ENCODE results near the gene TNFSF9. TPM values are rescaled to one million over a fixed set of nuclear protein-coding genes. Genes with fewer than 3 reads are reported as not detected.
A peak's percentile ranks its signal among the peaks of the same experiment; 100 is the strongest.

TNFSF9 gene, protein sequence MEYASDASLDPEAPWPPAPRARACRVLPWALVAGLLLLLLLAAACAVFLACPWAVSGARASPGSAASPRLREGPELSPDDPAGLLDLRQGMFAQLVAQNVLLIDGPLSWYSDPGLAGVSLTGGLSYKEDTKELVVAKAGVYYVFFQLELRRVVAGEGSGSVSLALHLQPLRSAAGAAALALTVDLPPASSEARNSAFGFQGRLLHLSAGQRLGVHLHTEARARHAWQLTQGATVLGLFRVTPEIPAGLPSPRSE
- total RNA-seq (11.7 TPM in 2 replicates), polyA plus RNA-seq (8.9 and 24.3 TPM in 2 replicates), polyA minus RNA-seq (33.1 and 35.6 TPM in 2 replicates)
- total RNA-seq (2013) = 2.4 TPM

DNA sequence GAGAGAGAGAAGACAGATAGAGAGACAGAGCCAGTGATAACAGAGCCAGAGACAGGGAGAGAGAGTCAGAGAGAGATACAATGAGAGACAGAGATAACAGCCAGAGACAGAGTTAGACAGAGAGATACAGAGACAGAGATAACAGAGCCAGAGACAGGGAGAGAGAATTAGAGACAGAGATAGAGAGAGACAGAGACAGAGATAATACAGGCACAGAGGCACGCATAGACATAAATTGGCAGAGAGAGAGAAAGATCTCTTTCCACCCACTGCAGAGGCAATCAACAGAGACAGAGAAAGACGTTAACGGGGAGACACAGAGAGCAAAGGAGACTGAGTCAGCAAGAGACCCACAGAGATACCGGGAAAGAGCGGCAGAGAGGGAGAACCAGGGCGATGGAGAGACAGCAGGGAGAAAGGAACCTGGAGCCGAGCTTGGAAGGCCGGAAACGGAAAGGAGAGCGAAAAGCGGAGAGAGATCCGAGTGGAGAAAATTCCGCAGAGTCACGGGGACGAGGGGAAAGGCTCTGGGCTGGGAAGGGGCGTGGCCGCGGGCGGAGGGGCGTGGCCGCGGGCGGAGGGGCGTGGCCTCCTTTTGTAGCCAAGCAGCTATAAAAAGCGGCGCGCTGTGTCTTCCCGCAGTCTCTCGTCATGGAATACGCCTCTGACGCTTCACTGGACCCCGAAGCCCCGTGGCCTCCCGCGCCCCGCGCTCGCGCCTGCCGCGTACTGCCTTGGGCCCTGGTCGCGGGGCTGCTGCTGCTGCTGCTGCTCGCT lies at the start of gene TNFSF9:
Gene TNFSF9, plus strand, starts transcription at position 641 of the 777 bp plus-strand sequence. Its CDS starts 11 bp downstream, at position 652.
- peak within 1 kb of the TSS; percentile 87 for H3K4me3 Mint-ChIP-seq
- H3K36me3 ChIP-seq (replicated peaks in 1 of 2; ENCODE audit: control extremely low read depth in 1 of 2, control insufficient read depth in 1 of 2, extremely low read depth in 1 of 2, insufficient read depth in 2 of 2, low read length in 1 of 2) = no peaks in the 10 kb centered on the region
- peak within 1 kb of the TSS; percentile 64 for H3K9ac ChIP-seq (ENCODE audit: low read length)
- H3K4me1 Mint-ChIP-seq = peaks cover 57% of the 10 kb centered on the region
- H3K4me2 ChIP-seq (replicated peaks; ENCODE audit: low read depth, low read length, poor library complexity, severe bottlenecking) = peak within 1 kb of the TSS; percentile 87
- peak within 1 kb of the TSS; percentile 47 for H2AFZ ChIP-seq (ENCODE audit: insufficient read depth, low read depth, low read length, poor library complexity, severe bottlenecking)
- no peak for TF ChIP-seq EZH2 (IDR thresholded peaks at IDR 0.05; ENCODE audit: borderline replicate concordance, insufficient read depth, low read depth, low read length, poor library complexity, severe bottlenecking)
- TF ChIP-seq, protein P1, sequence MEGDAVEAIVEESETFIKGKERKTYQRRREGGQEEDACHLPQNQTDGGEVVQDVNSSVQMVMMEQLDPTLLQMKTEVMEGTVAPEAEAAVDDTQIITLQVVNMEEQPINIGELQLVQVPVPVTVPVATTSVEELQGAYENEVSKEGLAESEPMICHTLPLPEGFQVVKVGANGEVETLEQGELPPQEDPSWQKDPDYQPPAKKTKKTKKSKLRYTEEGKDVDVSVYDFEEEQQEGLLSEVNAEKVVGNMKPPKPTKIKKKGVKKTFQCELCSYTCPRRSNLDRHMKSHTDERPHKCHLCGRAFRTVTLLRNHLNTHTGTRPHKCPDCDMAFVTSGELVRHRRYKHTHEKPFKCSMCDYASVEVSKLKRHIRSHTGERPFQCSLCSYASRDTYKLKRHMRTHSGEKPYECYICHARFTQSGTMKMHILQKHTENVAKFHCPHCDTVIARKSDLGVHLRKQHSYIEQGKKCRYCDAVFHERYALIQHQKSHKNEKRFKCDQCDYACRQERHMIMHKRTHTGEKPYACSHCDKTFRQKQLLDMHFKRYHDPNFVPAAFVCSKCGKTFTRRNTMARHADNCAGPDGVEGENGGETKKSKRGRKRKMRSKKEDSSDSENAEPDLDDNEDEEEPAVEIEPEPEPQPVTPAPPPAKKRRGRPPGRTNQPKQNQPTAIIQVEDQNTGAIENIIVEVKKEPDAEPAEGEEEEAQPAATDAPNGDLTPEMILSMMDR (IDR thresholded peaks at IDR 0.05) = no peak
- peaks cover 42 to 64% of the 10 kb centered on the region in 2 donors for H3K4me1 ChIP-seq (ENCODE audit: control insufficient read depth in 2 of 2, insufficient read depth in 2 of 2, low read length in 2 of 2)
- H3K27me3 Mint-ChIP-seq = peaks cover 11% of the 10 kb centered on the region
- peak; percentile 88 for DNase-seq
- H3K27me3 ChIP-seq (replicated peaks in 1 of 4; ENCODE audit: control extremely low read depth in 1 of 4, control insufficient read depth in 3 of 4, insufficient read depth in 4 of 4, low read length in 3 of 4) = peaks cover 0 to 17% (median 7%) of the 10 kb centered on the region in 4 experiments
- no peaks in the 10 kb centered on the region for H3K9me3 Mint-ChIP-seq (ENCODE audit: insufficient read depth)
- intact Hi-C loops (cut with micrococcal nuclease) = no loop called here
- under 1% methylated on average over 44 of the region's 44 CpGs for WGBS (ENCODE audit: insufficient coverage)
- H3K79me2 ChIP-seq (ENCODE audit: control insufficient read depth, insufficient read depth, low read length) = no peaks in the 10 kb centered on the region
- peak; percentile 34 for ATAC-seq (ENCODE audit: low read depth)
- peaks cover 0 to 7% (median 0%) of the 10 kb centered on the region in 3 donors for H3K9me3 ChIP-seq (ENCODE audit: control extremely low read depth in 1 of 3, control insufficient read depth in 2 of 3, insufficient read depth in 1 of 3, low read length in 2 of 3)
- H4K20me1 ChIP-seq (ENCODE audit: control insufficient read depth, insufficient read depth, low read length, poor library complexity, severe bottlenecking) = peaks cover 5% of the 10 kb centered on the region
- H3K4me3 ChIP-seq (ENCODE audit: control extremely low read depth in 1 of 5, extremely low read depth in 1 of 5, insufficient read depth in 1 of 5, low read depth in 2 of 5, low read length in 4 of 5) = peak within 1 kb of the TSS in 4 of 5 experiments; percentile 50 to 66 (median 60)
- H3K27ac ChIP-seq (ENCODE audit: low read length in 2 of 2) = peak within 1 kb of the TSS in 1 of 2 donors; percentile 54
- ChIA-PET CTCF (interaction anchor here (0.9 kb wide), 1 partner anchor 23 kb away, joined by 4 read pairs; no protein-coding TSS in a partner anchor), POLR2A (interaction anchor here (0.6 to 1.3 kb wide), 6 partner anchors 8 to 1665 kb away, joined by 3 to 10 read pairs (median 4); no protein-coding TSS in a partner anchor)
- H3K27ac Mint-ChIP-seq = peak within 1 kb of the TSS; percentile 82
